ENCODE results near the gene CMTM8.

The CMTM8 gene

GRCh38 chr3:32411442-32411841, 173.0 kb downstream of the CMTM8 start:
- Histone ChIP-seq H3K9me3 (ENCODE audit: control insufficient read depth, insufficient read depth, low read length) (no peaks in the 10 kb centered on the region), H3K36me3 (ENCODE audit: control insufficient read depth, insufficient read depth, low read length) (no peaks in the 10 kb centered on the region), H3K4me1 (ENCODE audit: control insufficient read depth, insufficient read depth, low read length) (peaks cover 24% of the 10 kb centered on the region), H3K9ac (ENCODE audit: low read depth, low read length) (no peak overlapping the region), H3K4me3 (ENCODE audit: low read depth, low read length) (no peak overlapping the region), H3K27me3 (ENCODE audit: control insufficient read depth, insufficient read depth, low read length) (no peaks in the 10 kb centered on the region)

- no peaks in the 10 kb centered on the region for H3K9me3 ChIP-seq (ENCODE audit: control insufficient read depth, insufficient read depth, low read length)
- peaks cover 18% of the 10 kb centered on the region for H3K4me1 ChIP-seq (ENCODE audit: control insufficient read depth, insufficient read depth, low read length)
- no peak overlapping the region for H3K4me3 ChIP-seq (ENCODE audit: low read depth, low read length)
These were observed 174.4 kb downstream of the CMTM8 start for GRCh38 chr3:32412887-32413286.

GRCh38 chr3:32413845-32414521, 175.5 kb downstream of the CMTM8 start:
- Histone ChIP-seq H3K4me3 (ENCODE audit: low read depth, low read length) (no peak overlapping the region), H3K27me3 (ENCODE audit: control insufficient read depth, insufficient read depth, low read length) (no peaks in the 10 kb centered on the region), H3K9ac (ENCODE audit: low read depth, low read length) (no peak overlapping the region), H3K9me3 (ENCODE audit: control insufficient read depth, insufficient read depth, low read length) (no peaks in the 10 kb centered on the region), H3K36me3 (ENCODE audit: control insufficient read depth, insufficient read depth, low read length) (no peaks in the 10 kb centered on the region), H3K4me1 (ENCODE audit: control insufficient read depth, insufficient read depth, low read length) (peaks cover 18% of the 10 kb centered on the region)

More at GRCh38 chr3:32412887-32413286, 174.4 kb downstream of the CMTM8 start:
- Histone ChIP-seq H3K9ac (ENCODE audit: low read depth, low read length) (no peak overlapping the region), H3K27me3 (ENCODE audit: control insufficient read depth, insufficient read depth, low read length) (no peaks in the 10 kb centered on the region), H3K36me3 (ENCODE audit: control insufficient read depth, insufficient read depth, low read length) (no peaks in the 10 kb centered on the region)

GRCh38 chr3:32414522-32415202, 176.2 kb downstream of the CMTM8 start:
- Histone ChIP-seq H3K36me3 (ENCODE audit: control insufficient read depth, insufficient read depth, low read length) (no peaks in the 10 kb centered on the region), H3K9me3 (ENCODE audit: control insufficient read depth, insufficient read depth, low read length) (no peaks in the 10 kb centered on the region), H3K27me3 (ENCODE audit: control insufficient read depth, insufficient read depth, low read length) (no peaks in the 10 kb centered on the region), H3K4me1 (ENCODE audit: control insufficient read depth, insufficient read depth, low read length) (peaks cover 18% of the 10 kb centered on the region), H3K4me3 (ENCODE audit: low read depth, low read length) (no peak overlapping the region), H3K9ac (ENCODE audit: low read depth, low read length) (no peak overlapping the region)

- Histone ChIP-seq H3K9ac (ENCODE audit: low read depth, low read length) (no peak overlapping the region), H3K4me1 (ENCODE audit: control insufficient read depth, insufficient read depth, low read length) (peaks cover 8% of the 10 kb centered on the region), H3K27me3 (ENCODE audit: control insufficient read depth, insufficient read depth, low read length) (no peaks in the 10 kb centered on the region), H3K9me3 (ENCODE audit: control insufficient read depth, insufficient read depth, low read length) (no peaks in the 10 kb centered on the region), H3K36me3 (ENCODE audit: control insufficient read depth, insufficient read depth, low read length) (no peaks in the 10 kb centered on the region), H3K4me3 (ENCODE audit: low read depth, low read length) (no peak overlapping the region)
These were observed 181.3 kb downstream of the CMTM8 start for GRCh38 chr3:32419742-32420125.
